ENCODE measurements around the gene MSH3.
A peak's percentile ranks its signal among the peaks of the same experiment; 100 is the strongest.
"Not testable (repeated sequence)": the region's sequence is repeated elsewhere in the genome, so short reads cannot be mapped to it uniquely, and the experiment has no call there.

Gene MSH3

GRCh38 chr5:80759866-80760577 lies 105.6 kb downstream of the MSH3 start:
- FAIRE-seq: no peak

DNA sequence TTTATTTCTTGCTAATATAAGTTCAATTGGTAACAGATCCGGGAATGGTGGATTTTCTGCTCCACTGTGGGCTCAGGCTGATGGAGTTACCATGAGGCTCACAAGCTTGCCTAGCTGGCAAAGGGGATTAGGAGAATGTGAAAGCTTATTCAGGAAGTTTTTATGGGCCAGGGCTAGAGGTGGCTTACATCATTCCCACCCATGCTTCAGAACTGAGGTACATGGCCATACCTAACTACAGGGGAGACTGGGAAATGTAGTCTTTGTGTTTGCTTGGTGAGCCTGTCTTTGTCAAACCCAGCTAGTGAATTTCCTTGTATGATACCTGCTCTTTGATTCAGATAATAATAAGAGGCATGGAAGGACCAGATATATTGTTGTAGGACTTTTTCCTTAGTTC lies 106.2 kb downstream of the MSH3 start:
- FAIRE-seq: no peak

DNA sequence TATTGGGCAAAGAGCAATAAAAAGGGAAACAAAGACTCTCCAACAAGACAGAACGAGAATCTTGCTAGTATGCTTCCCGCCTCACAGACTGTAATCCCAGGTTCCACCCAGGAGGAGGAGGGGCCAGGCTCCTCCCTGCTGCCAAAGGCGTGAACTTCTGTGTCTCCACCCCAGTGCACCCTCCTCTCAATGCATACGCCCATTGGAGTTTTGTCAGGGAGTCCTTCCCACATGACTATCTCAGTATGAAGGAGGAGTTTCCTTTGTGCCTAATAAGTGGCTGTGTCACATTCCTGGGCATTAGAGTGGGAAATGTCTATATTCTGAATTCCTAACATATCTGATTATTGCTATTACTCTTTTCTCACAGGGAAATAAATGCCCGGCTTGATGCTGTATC lies 106.7 kb downstream of the MSH3 start:
- FAIRE-seq: no peak

DNA sequence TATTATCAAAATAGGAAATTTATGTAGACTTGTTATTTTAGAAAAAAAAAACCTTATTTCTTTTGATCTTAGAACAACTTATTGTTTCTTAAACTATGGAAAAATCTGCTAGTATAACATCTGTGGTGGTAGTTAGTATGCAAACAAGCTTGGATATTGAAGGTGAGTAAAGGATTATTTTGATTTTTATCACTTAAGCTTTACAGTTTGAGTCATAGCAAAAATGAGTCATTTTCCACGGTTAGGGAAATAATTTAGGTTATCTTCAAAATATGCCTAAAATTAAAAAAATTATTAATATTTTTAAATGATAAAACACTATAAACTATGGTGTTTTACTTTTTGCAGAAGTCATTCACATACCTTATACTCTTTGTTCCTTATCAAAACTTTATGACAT lies 107.5 kb downstream of the MSH3 start:
- peak; percentile 30 for FAIRE-seq

DNA sequence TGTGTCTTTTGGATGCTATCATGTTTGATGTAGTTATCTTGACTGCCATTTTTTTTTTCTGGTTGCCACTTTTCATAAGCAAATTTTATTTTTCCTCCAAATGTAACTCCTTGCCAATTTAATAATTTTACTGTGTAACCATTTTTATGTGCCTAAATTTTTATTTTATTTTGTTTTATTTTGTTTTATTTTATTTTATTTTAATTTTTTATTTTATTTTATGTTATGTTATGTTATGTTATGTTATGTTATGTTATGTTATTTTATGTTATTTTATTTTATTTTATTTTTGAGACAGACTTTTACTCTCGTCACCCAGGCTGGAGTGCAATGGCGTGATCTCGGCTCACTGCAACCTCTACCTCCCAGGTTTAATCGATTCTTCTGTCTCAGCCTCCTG lies 108.1 kb downstream of the MSH3 start:
- peak; percentile 13 for FAIRE-seq

DNA sequence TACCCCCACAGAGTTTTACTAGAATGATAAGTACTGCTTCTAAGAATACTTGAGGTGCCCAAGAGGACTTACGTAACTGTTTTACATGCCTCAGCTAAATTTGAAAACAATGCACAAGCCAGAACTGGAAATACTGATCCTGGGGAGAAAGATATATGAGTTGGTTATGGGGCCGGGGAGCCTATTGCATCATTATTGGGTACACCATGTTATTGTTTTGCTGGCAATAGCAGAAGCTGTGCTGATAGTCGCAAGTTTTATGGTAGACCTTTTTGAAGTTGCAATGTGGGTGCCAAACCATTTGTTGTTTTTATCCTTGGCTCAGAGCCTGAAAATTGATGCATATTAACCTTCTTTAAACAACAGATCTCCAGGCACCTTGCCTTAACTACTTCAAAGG lies 108.8 kb downstream of the MSH3 start:
- FAIRE-seq: no peak

- FAIRE-seq: peak; percentile 65
Observed at GRCh38 chr5:80763873-80764647, 109.6 kb downstream of the MSH3 start.

- FAIRE-seq: no peak
Observed at GRCh38 chr5:80764786-80765185, 110.3 kb downstream of the MSH3 start.

- FAIRE-seq: no peak
Observed at GRCh38 chr5:80777347-80778287, 123.2 kb downstream of the MSH3 start.

- no peak for FAIRE-seq
Observed at GRCh38 chr5:80780024-80780423, 125.6 kb downstream of the MSH3 start.

- FAIRE-seq: no peak
Observed at GRCh38 chr5:80780761-80781285, 126.4 kb downstream of the MSH3 start.

GRCh38 chr5:80781356-80781755 lies 126.9 kb downstream of the MSH3 start:
- no peak for FAIRE-seq

DNA sequence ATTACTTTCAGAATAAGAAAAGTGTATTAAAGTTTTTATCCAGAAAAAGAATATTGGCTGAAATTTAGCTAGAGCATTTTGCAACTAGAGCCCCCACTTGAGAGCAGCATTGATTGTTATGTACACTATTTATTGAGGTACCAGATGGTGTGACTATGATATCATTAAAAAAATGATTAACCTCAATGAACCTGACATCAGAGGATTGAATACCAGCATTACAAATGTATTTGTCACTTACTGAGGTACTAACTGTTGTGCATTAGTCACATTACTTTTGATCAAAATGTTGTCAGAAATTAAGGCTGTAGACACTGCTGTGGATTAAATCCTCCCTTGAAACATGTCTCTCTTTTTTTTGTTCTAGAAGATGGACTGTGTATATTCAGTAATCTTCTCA lies 128.2 kb downstream of the MSH3 start:
- no peak for FAIRE-seq

DNA sequence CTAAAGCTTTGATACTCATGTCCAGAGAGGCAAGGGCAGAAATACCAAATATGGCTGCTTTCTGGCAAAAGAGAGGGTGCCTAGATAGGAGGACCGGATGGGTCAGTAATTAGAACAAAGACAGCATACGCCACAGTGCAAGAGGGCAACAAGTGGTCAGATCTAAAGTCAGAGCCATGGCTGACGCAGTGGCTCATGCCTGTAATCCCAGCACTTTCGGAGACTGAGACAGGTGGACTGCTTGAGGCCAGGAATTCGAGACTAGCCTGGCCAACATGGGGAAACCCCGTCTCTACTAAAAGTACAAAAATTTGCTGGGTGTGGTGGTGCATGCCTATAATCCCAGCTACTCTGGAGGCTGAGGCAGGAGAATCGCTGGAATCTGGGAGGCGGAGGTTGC lies 129.3 kb downstream of the MSH3 start:
- FAIRE-seq: not testable (repeated sequence)

- no peak for FAIRE-seq
Observed at GRCh38 chr5:80784451-80784850, 130.0 kb downstream of the MSH3 start.

DNA sequence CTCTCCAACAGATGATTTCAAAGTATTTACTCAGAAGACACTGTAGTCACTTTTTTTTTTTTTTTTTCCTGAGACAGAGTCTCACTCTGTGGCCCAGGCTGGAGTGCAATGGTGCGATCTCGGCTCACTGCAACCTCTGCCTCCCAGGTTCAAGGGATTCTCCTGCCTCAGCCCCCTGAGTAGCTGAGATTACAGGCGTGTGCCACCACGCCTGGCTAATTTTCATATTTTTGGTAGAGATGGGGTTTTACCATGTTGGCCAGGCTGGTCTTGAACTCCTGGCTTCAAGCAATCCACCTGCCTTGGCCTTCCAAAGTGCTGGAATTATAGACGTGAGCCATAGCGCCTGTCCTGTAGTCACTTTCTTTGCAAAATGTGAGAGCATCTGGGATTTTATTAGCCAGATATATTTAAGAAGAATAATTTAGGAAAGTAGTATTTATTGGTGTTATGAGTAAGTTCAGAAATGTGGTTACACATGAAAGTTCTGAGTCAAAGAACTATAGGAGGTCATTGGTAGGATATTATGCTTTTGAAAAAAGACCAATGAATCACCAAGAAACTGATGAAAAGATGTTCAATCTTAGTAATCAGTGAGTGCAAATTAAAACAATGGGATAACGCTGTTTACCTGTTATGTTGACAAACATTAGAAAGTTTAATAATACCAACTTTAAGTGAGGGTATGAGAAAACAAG lies 135.0 kb downstream of the MSH3 start:
- FAIRE-seq: not testable (repeated sequence)

DNA sequence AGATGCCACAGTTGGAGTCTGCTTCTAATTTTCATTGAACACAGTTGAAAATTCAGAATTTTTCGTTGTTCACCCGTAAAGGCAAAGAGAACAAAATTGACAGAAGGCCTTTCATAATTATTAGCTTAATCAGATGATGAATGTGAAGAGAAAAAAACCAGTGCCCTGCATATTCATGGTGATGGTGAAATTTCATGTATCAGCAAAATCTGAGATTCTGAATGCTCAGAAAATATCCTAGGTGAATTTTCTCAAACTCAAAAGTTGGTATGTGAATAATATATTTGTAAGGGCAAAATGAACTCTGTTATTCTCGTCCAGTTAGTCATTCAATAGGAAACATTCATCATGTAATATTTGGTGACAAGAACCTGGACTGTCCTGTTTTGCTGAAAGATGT lies 136.2 kb downstream of the MSH3 start:
- no peak for FAIRE-seq

GRCh38 chr5:80793354-80793753 lies 138.9 kb downstream of the MSH3 start:
- no peak for FAIRE-seq

DNA sequence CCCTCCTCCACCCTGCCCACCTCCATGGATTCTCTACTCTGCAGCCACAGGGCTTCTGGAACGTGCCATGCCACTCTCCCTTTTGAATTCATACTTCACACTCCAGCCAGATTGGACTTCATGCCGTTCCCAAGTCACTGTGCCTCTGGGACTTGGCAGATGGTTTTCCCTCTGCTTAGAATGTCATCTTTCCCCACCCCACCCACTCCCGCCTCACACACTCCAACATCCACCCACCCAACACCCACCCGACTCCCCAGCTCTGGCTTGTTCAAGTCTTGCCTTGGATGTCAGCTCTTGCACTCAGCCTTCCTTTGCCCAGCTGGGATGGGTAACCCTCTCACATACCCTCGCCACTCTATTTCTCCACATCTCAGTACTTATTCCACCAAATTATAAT lies 142.4 kb downstream of the MSH3 start:
- FAIRE-seq: no peak

- FAIRE-seq: no peak
Observed at GRCh38 chr5:80797428-80798024, 143.1 kb downstream of the MSH3 start.

DNA sequence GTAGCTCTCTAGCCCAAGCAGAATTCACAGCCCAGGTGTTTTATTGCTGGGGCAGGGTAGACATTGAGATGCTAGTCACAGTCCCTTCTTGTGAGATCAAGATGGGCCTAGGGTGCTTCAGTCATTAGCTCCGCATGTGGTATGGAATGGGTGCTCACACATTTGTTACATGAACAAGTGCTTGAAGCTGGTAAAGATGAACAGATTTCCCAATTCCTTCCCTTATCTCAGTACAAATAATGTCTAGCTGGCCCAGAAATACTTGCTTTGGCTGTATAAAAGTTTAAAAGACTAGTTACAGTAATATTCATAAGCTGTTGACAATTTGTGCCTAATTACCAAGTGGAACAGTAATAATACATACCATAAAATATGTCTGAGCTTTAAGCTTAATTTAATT lies 143.7 kb downstream of the MSH3 start:
- no peak for FAIRE-seq

- no peak for FAIRE-seq
Observed at GRCh38 chr5:80798633-80799032, 144.2 kb downstream of the MSH3 start.
